ENCODE measurements around the gene NOP53. TPM values are rescaled to one million over a fixed set of nuclear protein-coding genes. Genes with fewer than 3 reads are reported as not detected.

Gene NOP53
- total and polyA plus RNA-seq, 12 donors, result 131 to 256 (median 188) TPM

DNA sequence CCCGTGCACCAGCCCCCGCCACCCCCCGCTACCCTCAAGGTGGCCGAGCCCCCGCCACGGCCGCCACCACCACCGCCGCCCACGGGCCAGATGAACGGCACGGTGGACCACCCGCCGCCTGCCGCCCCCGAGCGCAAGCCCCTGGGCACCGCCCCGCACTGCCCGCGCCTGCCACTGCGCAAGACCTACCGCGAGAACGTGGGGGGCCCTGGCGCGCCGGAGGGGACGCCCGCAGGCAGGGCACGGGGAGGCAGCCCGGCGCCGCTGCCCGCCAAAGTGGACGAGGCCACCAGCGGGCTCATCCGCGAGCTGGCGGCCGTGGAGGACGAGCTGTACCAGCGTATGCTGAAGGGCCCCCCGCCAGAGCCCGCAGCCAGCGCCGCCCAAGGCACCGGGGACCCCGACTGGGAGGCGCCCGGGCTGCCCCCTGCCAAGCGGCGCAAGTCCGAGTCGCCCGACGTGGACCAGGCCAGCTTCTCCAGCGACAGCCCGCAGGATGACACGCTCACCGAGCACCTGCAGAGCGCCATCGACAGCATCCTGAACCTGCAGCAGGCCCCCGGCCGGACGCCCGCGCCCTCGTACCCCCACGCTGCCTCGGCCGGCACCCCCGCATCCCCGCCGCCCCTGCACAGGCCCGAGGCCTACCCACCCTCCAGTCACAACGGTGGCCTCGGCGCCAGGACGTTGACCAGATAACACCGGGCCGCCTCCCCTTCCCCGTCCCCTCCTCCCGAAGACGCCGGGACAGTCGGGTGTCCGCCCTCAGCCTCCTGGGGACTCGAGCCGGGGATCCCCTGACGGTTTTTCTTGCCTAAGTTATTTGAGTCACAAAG is 43.4 kb upstream of the NOP53 start:
- no peak for ATAC-seq
- TF ChIP-seq, protein P1, sequence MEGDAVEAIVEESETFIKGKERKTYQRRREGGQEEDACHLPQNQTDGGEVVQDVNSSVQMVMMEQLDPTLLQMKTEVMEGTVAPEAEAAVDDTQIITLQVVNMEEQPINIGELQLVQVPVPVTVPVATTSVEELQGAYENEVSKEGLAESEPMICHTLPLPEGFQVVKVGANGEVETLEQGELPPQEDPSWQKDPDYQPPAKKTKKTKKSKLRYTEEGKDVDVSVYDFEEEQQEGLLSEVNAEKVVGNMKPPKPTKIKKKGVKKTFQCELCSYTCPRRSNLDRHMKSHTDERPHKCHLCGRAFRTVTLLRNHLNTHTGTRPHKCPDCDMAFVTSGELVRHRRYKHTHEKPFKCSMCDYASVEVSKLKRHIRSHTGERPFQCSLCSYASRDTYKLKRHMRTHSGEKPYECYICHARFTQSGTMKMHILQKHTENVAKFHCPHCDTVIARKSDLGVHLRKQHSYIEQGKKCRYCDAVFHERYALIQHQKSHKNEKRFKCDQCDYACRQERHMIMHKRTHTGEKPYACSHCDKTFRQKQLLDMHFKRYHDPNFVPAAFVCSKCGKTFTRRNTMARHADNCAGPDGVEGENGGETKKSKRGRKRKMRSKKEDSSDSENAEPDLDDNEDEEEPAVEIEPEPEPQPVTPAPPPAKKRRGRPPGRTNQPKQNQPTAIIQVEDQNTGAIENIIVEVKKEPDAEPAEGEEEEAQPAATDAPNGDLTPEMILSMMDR (IDR thresholded peaks at IDR 0.05), result no peak
- Histone ChIP-seq H3K27me3 (no peaks in the 10 kb centered on the region), H3K4me3 (no peak overlapping the region), H3K4me1 (peaks cover 0 to 10% (median 6%) of the 10 kb centered on the region in 9 donors), H3K27ac (no peak overlapping the region), H3K9me3 (no peaks in the 10 kb centered on the region), H3K36me3 (peaks cover 3 to 63% (median 37%) of the 10 kb centered on the region in 9 donors)
- no peak for DNase-seq
- 92 to 93% methylated on average over 81 to 91 of the region's 91 CpGs for WGBS, 2 donors
- intact Hi-C loops (cut with DNase I), result loop anchor here in 4 of 10 donors (5.0 to 10.0 kb wide), 3 partner anchors 407 to 417 kb away; no protein-coding TSS in a partner anchor

- Histone ChIP-seq H3K4me1 (peaks cover 0 to 7% (median 5%) of the 10 kb centered on the region in 9 donors), H3K4me3 (no peak overlapping the region), H3K27me3 (peaks cover 0 to 1% (median 0%) of the 10 kb centered on the region in 7 donors), H3K36me3 (peaks cover 3 to 58% (median 37%) of the 10 kb centered on the region in 9 donors), H3K27ac (no peak overlapping the region), H3K9me3 (no peaks in the 10 kb centered on the region)
- intact Hi-C loops (cut with DNase I), result loop anchor here in 4 of 10 donors (5.0 to 10.0 kb wide), 3 partner anchors 408 to 418 kb away; no protein-coding TSS in a partner anchor
- WGBS, 2 donors, result 85 to 86% methylated on average over 18 of the region's 18 CpGs
- no peak for ATAC-seq
- no peak for DNase-seq
- TF ChIP-seq, protein P1 (IDR thresholded peaks at IDR 0.05), result no peak
Observed at GRCh38 chr19:47702671-47703070, 42.7 kb upstream of the NOP53 start.

GRCh38 chr19:47703301-47703700 is 42.0 kb upstream of the NOP53 start:
- H3K4me3 ChIP-seq, result no peak overlapping the region
- no peaks in the 10 kb centered on the region for H3K9me3 ChIP-seq
- no peak overlapping the region for H3K27ac ChIP-seq
- H3K27me3 ChIP-seq, result peaks cover 0 to 5% (median 0%) of the 10 kb centered on the region in 7 donors
- WGBS, 2 donors, result 93 to 95% methylated on average over 5 of the region's 5 CpGs
- TF ChIP-seq, protein P1 (IDR thresholded peaks at IDR 0.05), result no peak
- peaks cover 3 to 56% (median 36%) of the 10 kb centered on the region in 9 donors for H3K36me3 ChIP-seq
- intact Hi-C loops (cut with DNase I), result loop anchor here in 4 of 10 donors (5.0 to 10.0 kb wide), 3 partner anchors 408 to 418 kb away; no protein-coding TSS in a partner anchor
- DNase-seq, result no peak
- H3K4me1 ChIP-seq, result peaks cover 0 to under 1% (median 0%) of the 10 kb centered on the region in 9 donors
- ATAC-seq, result no peak

DNA sequence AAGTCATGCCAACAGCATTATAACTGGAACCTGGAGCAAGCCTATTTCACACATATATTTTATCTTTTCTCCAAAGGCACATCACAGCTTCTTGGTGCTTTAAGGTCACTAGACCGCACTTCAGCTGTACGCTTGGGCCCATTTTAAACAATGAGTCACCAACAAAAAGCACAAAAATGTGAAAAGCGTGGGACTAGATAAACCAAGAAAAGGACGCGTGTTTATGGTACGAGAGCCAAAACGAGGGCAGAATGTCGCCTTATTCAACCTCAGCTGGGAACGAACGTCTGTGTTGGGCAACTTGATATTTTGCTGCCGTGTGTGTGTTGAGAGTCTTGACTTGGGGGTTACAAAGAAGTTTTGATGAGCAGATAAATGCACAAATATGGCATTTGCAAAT is 41.3 kb upstream of the NOP53 start:
- DNase-seq (no peak), ATAC-seq (no peak)
- Histone ChIP-seq H3K9me3 (no peaks in the 10 kb centered on the region), H3K27me3 (peaks cover 0 to 5% (median 0%) of the 10 kb centered on the region in 7 donors), H3K36me3 (peaks cover 3 to 49% (median 29%) of the 10 kb centered on the region in 9 donors), H3K4me1 (no peaks in the 10 kb centered on the region), H3K27ac (no peak overlapping the region), H3K4me3 (no peak overlapping the region)
- intact Hi-C loops (cut with DNase I), result loop anchor here in 4 of 10 donors (5.0 to 10.0 kb wide), 3 partner anchors 409 to 419 kb away; no protein-coding TSS in a partner anchor
- TF ChIP-seq, protein P1 (IDR thresholded peaks at IDR 0.05), result no peak
- 91 to 94% methylated on average over 11 of the region's 11 CpGs for WGBS, 2 donors
